ENCODE data around the gene CAMKMT. TPM values are rescaled to one million over a fixed set of nuclear protein-coding genes. Genes with fewer than 3 reads are reported as not detected.
"Not testable (repeated sequence)": the region's sequence is repeated elsewhere in the genome, so short reads cannot be mapped to it uniquely, and the experiment has no call there.

CAMKMT gene
- total RNA-seq, 2 donors from 2014 or later, result 13.5 to 26.5 TPM

GRCh38 chr2:44470151-44470550 lies 108.4 kb downstream of the CAMKMT start:
- Mint-ChIP-seq H3K27ac (no peak overlapping the region), H3K4me3 (no peak overlapping the region), H3K27me3 (no peaks in the 10 kb centered on the region), H3K36me3 (peaks cover 5% of the 10 kb centered on the region), H3K9me3 (peaks cover 5% of the 10 kb centered on the region), H3K4me1 (ENCODE audit: low read depth in 2 of 2) (no peaks in the 10 kb centered on the region)
- no peak for DNase-seq (ENCODE audit: low spot score)
- no peak for ATAC-seq

GRCh38 chr2:44477657-44478414 lies 116.1 kb downstream of the CAMKMT start:
- no peak overlapping the region for H3K27ac Mint-ChIP-seq
- DNase-seq (ENCODE audit: low spot score) (no peak), ATAC-seq (no peak)
- no peaks in the 10 kb centered on the region for H3K9me3 Mint-ChIP-seq
- no peaks in the 10 kb centered on the region for H3K27me3 Mint-ChIP-seq
- H3K36me3 Mint-ChIP-seq, result no peaks in the 10 kb centered on the region
- H3K4me3 Mint-ChIP-seq, result no peak overlapping the region
- no peaks in the 10 kb centered on the region for H3K4me1 Mint-ChIP-seq (ENCODE audit: low read depth in 2 of 2)

GRCh38 chr2:44479127-44479887 lies 117.6 kb downstream of the CAMKMT start:
- peak; percentile 92 to 94 for ATAC-seq
- Mint-ChIP-seq H3K9me3 (no peaks in the 10 kb centered on the region), H3K27ac (no peak overlapping the region), H3K36me3 (no peaks in the 10 kb centered on the region), H3K27me3 (no peaks in the 10 kb centered on the region), H3K4me3 (no peak overlapping the region), H3K4me1 (ENCODE audit: low read depth in 2 of 2) (no peaks in the 10 kb centered on the region)
- DNase-seq (ENCODE audit: low spot score), result peak; percentile 63

- Mint-ChIP-seq H3K9me3 (no peaks in the 10 kb centered on the region), H3K36me3 (no peaks in the 10 kb centered on the region), H3K27ac (no peak overlapping the region), H3K4me3 (no peak overlapping the region), H3K4me1 (ENCODE audit: low read depth in 2 of 2) (no peaks in the 10 kb centered on the region), H3K27me3 (no peaks in the 10 kb centered on the region)
- DNase-seq (ENCODE audit: low spot score), result no peak
- ATAC-seq, result no peak
These were observed 118.3 kb downstream of the CAMKMT start for GRCh38 chr2:44480068-44480467.

GRCh38 chr2:44487052-44487451 lies 125.3 kb downstream of the CAMKMT start:
- no peaks in the 10 kb centered on the region for H3K9me3 Mint-ChIP-seq
- DNase-seq (ENCODE audit: low spot score), result no peak
- H3K27me3 Mint-ChIP-seq, result no peaks in the 10 kb centered on the region
- H3K4me1 Mint-ChIP-seq (ENCODE audit: low read depth in 2 of 2), result no peaks in the 10 kb centered on the region
- H3K36me3 Mint-ChIP-seq, result no peaks in the 10 kb centered on the region
- no peak overlapping the region for H3K27ac Mint-ChIP-seq
- no peak for ATAC-seq
- H3K4me3 Mint-ChIP-seq, result no peak overlapping the region

- no peak overlapping the region for H3K27ac Mint-ChIP-seq
- no peaks in the 10 kb centered on the region for H3K27me3 Mint-ChIP-seq
- no peaks in the 10 kb centered on the region for H3K36me3 Mint-ChIP-seq
- H3K4me3 Mint-ChIP-seq, result no peak overlapping the region
- H3K4me1 Mint-ChIP-seq (ENCODE audit: low read depth in 2 of 2), result no peaks in the 10 kb centered on the region
- ATAC-seq (no peak), DNase-seq (ENCODE audit: low spot score) (no peak)
- no peaks in the 10 kb centered on the region for H3K9me3 Mint-ChIP-seq
These were observed 129.0 kb downstream of the CAMKMT start for GRCh38 chr2:44490726-44491125.

GRCh38 chr2:44494006-44494405 lies 132.3 kb downstream of the CAMKMT start:
- no peaks in the 10 kb centered on the region for H3K36me3 Mint-ChIP-seq
- ATAC-seq, result no peak
- no peaks in the 10 kb centered on the region for H3K9me3 Mint-ChIP-seq
- H3K27ac Mint-ChIP-seq, result no peak overlapping the region
- H3K4me1 Mint-ChIP-seq (ENCODE audit: low read depth in 2 of 2), result no peaks in the 10 kb centered on the region
- H3K27me3 Mint-ChIP-seq, result peaks cover 0 to 4% of the 10 kb centered on the region in 2 donors
- no peak overlapping the region for H3K4me3 Mint-ChIP-seq
- DNase-seq (ENCODE audit: low spot score), result no peak

- Mint-ChIP-seq H3K4me3 (no peak overlapping the region), H3K36me3 (no peaks in the 10 kb centered on the region), H3K27me3 (peaks cover 0 to 4% of the 10 kb centered on the region in 2 donors), H3K4me1 (ENCODE audit: low read depth in 2 of 2) (no peaks in the 10 kb centered on the region), H3K27ac (no peak overlapping the region), H3K9me3 (no peaks in the 10 kb centered on the region)
- DNase-seq (ENCODE audit: low spot score) (no peak), ATAC-seq (no peak)
These were observed 133.3 kb downstream of the CAMKMT start for GRCh38 chr2:44495035-44495434.

- DNase-seq (ENCODE audit: low spot score) (no peak), ATAC-seq (no peak)
- Mint-ChIP-seq H3K27ac (no peak overlapping the region), H3K9me3 (no peaks in the 10 kb centered on the region), H3K4me3 (no peak overlapping the region), H3K36me3 (no peaks in the 10 kb centered on the region), H3K4me1 (ENCODE audit: low read depth in 2 of 2) (no peaks in the 10 kb centered on the region), H3K27me3 (peaks cover 0 to 4% of the 10 kb centered on the region in 2 donors)
These were observed 133.8 kb downstream of the CAMKMT start for GRCh38 chr2:44495544-44495943.

- Mint-ChIP-seq H3K9me3 (no peaks in the 10 kb centered on the region), H3K4me1 (ENCODE audit: low read depth in 2 of 2) (no peaks in the 10 kb centered on the region), H3K27me3 (peaks cover 0 to 4% of the 10 kb centered on the region in 2 donors), H3K36me3 (no peaks in the 10 kb centered on the region), H3K27ac (no peak overlapping the region), H3K4me3 (no peak overlapping the region)
- ATAC-seq, result no peak
- no peak for DNase-seq (ENCODE audit: low spot score)
These were observed 134.4 kb downstream of the CAMKMT start for GRCh38 chr2:44496130-44496529.

GRCh38 chr2:44498551-44498950 lies 136.8 kb downstream of the CAMKMT start:
- no peaks in the 10 kb centered on the region for H3K9me3 Mint-ChIP-seq
- no peak overlapping the region for H3K27ac Mint-ChIP-seq
- H3K4me3 Mint-ChIP-seq, result no peak overlapping the region
- no peaks in the 10 kb centered on the region for H3K36me3 Mint-ChIP-seq
- no peaks in the 10 kb centered on the region for H3K4me1 Mint-ChIP-seq (ENCODE audit: low read depth in 2 of 2)
- ATAC-seq (no peak), DNase-seq (ENCODE audit: low spot score) (no peak)
- peaks cover 0 to 4% of the 10 kb centered on the region in 2 donors for H3K27me3 Mint-ChIP-seq

GRCh38 chr2:44505664-44506063 lies 143.9 kb downstream of the CAMKMT start:
- H3K9me3 Mint-ChIP-seq; H3K27me3 Mint-ChIP-seq; DNase-seq (ENCODE audit: low spot score); ATAC-seq; H3K36me3 Mint-ChIP-seq; H3K4me3 Mint-ChIP-seq; H3K4me1 Mint-ChIP-seq (ENCODE audit: low read depth in 2 of 2); H3K27ac Mint-ChIP-seq: not testable (repeated sequence)

- H3K27me3 Mint-ChIP-seq, result no peaks in the 10 kb centered on the region
- no peak overlapping the region for H3K27ac Mint-ChIP-seq
These were observed 148.5 kb downstream of the CAMKMT start for GRCh38 chr2:44510246-44510645.

GRCh38 chr2:44515416-44515815 lies 153.7 kb downstream of the CAMKMT start:
- ATAC-seq (no peak), DNase-seq (ENCODE audit: low spot score) (no peak)
- Mint-ChIP-seq H3K9me3 (peaks cover 2% of the 10 kb centered on the region), H3K27me3 (no peaks in the 10 kb centered on the region), H3K4me1 (ENCODE audit: low read depth in 2 of 2) (no peaks in the 10 kb centered on the region), H3K36me3 (peaks cover 3% of the 10 kb centered on the region), H3K4me3 (no peak overlapping the region), H3K27ac (no peak overlapping the region)

More at GRCh38 chr2:44510246-44510645, 148.5 kb downstream of the CAMKMT start:
- no peak for ATAC-seq
- Mint-ChIP-seq H3K36me3 (no peaks in the 10 kb centered on the region), H3K9me3 (no peaks in the 10 kb centered on the region), H3K4me1 (ENCODE audit: low read depth in 2 of 2) (peaks cover 0 to 5% of the 10 kb centered on the region in 2 donors), H3K4me3 (no peak overlapping the region)
- DNase-seq (ENCODE audit: low spot score), result no peak

Measured in natural killer cell treated with Interleukin-12 subunit alpha and Interleukin-12 subunit beta and Interleukin-15 and Interleukin-18, amount 100 ng/mL, for 72 hours (primary cell).